Subcutaneous adipose tissue (tissue), 4 donors: Measurements from ENCODE around the gene RPS18. TPM values are rescaled to one million over a fixed set of nuclear protein-coding genes. Genes with fewer than 3 reads are reported as not detected.

ENCODE experiments used
- total RNA-seq, 4 donors: library from RNA; depleted of rRNA; stranded (reverse); fragments of >200 nt; gene quantifications; one replicate each; pipeline ENCODE4 v1.1.0, GENCODE V29; 2016
- TF ChIP-seq, protein P1 (sequence below): fragments of 450-650 bp; IDR thresholded peaks from one replicate; pipeline ENCODE4 v1.5.1; 2016; ENCODE audit warnings: low read depth, mild to moderate bottlenecking, control low read depth, antibody characterized with exemption, moderate library complexity

Gene RPS18
- total RNA-seq, 4 donors from 2014 or later = 2,263 to 3,298 (median 2,623) TPM

GRCh38 chr6:33252759-33253158 is 19.1 kb upstream of the RPS18 start:
- TF ChIP-seq, protein P1, sequence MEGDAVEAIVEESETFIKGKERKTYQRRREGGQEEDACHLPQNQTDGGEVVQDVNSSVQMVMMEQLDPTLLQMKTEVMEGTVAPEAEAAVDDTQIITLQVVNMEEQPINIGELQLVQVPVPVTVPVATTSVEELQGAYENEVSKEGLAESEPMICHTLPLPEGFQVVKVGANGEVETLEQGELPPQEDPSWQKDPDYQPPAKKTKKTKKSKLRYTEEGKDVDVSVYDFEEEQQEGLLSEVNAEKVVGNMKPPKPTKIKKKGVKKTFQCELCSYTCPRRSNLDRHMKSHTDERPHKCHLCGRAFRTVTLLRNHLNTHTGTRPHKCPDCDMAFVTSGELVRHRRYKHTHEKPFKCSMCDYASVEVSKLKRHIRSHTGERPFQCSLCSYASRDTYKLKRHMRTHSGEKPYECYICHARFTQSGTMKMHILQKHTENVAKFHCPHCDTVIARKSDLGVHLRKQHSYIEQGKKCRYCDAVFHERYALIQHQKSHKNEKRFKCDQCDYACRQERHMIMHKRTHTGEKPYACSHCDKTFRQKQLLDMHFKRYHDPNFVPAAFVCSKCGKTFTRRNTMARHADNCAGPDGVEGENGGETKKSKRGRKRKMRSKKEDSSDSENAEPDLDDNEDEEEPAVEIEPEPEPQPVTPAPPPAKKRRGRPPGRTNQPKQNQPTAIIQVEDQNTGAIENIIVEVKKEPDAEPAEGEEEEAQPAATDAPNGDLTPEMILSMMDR = no peak

- TF ChIP-seq, protein P1 = no peak
These were observed 17.3 kb upstream of the RPS18 start for GRCh38 chr6:33254591-33254990.

DNA sequence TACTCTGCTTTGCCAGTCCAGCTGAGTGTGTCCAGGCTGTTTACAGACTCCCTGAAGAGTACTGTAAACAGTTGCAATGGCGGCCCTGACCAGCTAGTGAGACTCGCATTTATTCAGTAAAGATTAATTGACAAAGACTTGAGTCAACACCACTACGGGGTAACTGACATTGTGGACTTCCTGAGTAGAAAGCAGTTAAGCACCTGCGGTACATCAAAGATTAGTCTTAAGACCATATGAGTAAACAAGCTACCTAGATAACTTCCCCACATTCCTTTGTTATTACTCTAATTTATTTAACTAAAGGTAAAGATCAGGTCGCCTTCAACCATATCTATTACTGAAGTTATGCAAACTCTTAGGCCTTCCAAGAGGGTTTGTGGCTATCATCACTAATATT is 12.8 kb upstream of the RPS18 start:
- TF ChIP-seq, protein P1 = no peak

- TF ChIP-seq, protein P1 = no peak
These were observed 7.9 kb upstream of the RPS18 start for GRCh38 chr6:33264015-33264414.

DNA sequence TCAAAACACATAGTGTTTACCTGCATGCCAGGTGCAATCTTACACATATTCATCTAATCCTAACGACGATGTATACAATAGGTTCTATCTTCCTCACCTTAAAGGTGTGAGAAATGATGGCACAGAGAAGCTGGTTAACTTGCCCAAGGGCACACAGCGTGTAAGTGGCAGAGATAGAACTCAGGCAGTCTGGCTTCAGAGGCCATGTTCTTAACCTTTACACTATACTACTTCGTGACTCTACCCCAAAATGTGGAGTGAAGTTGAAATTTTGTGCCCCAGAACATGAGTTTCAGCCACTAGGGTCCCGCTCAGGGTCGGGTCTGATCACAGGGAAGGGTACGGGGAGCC is 783 bp upstream of the RPS18 start:
- TF ChIP-seq, protein P1 = no peak

DNA sequence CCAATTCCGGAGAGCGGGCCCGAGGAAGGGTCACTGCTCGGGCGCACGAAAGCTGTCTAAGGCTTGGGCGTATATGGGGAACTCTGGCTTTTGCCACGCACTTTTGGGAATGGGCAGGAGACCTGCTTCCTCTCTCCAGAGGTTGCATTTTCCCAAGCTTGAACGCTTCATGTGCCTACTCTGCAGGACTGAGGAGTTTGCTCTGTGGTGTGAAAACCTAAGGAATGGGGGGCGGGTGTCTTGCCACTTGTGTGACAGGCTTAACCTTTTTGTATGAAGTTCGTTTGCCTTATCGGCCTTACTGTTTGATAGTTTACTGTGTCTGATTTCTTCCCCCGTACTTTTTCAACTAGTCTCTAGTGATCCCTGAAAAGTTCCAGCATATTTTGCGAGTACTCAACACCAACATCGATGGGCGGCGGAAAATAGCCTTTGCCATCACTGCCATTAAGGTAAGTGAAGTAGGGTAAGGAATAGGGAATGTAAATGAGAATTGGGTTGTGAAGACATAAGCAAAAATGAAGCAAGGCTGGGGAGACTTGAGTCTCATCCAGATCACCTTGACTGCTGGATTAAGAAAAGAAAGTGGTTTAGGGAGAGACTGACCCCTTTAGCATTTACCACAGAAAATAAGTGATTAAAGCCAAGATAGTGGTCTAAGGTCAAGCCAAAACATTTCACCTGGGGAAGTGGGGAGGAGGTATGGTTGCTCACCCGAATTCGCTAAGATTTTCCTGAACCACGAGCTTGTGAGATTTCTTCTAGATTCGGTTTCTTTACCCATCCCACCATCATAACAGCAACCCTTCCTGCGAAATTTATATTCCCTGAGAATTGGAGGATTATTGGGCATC is 627 bp downstream of the RPS18 start:
- TF ChIP-seq, protein P1 = no peak

- TF ChIP-seq, protein P1 = no peak
These were observed 1.5 kb downstream of the RPS18 start for GRCh38 chr6:33273129-33273923.
